Glutamatergic neuron (in vitro differentiated cells): ENCODE measurements around the gene AFF3. TPM values are rescaled to one million over a fixed set of nuclear protein-coding genes. Genes with fewer than 3 reads are reported as not detected.

Experiments used
- DNase-seq: peaks from one replicate; pipeline ENCODE4 v3.0.0; 2022
- H3K27ac Mint-ChIP-seq: one replicate; pipeline ENCODE4 v1.8.0; 2020; ENCODE audit warnings: mild to moderate bottlenecking, mixed read lengths, inconsistent platforms; ENCODE audit not compliant: unreplicated experiment
- H3K27me3 Mint-ChIP-seq: one replicate; pipeline ENCODE4 v1.8.0; 2020; ENCODE audit warnings: mild to moderate bottlenecking, moderate library complexity, mixed read lengths, inconsistent platforms; ENCODE audit not compliant: unreplicated experiment
- H3K36me3 Mint-ChIP-seq: one replicate; pipeline ENCODE4 v1.8.0; 2020; ENCODE audit warnings: mild to moderate bottlenecking, mixed read lengths, inconsistent platforms; ENCODE audit not compliant: unreplicated experiment
- H3K4me1 Mint-ChIP-seq: one replicate; pipeline ENCODE4 v1.8.0; 2020; ENCODE audit warnings: mild to moderate bottlenecking, low read depth, mixed read lengths, inconsistent platforms; ENCODE audit not compliant: unreplicated experiment
- H3K4me3 Mint-ChIP-seq: one replicate; pipeline ENCODE4 v1.8.0; 2020; ENCODE audit warnings: mild to moderate bottlenecking, mixed read lengths, inconsistent platforms; ENCODE audit not compliant: unreplicated experiment
- H3K9me3 Mint-ChIP-seq: one replicate; pipeline ENCODE4 v1.8.0; 2020; ENCODE audit warnings: mild to moderate bottlenecking, moderate library complexity, mixed read lengths, inconsistent platforms; ENCODE audit not compliant: unreplicated experiment
- total RNA-seq: library from RNA; stranded (reverse); fragmentation: NEBNext Ultra II Directional; extraction: Animal tissue kit (Norgen Biotek cat#: 25700); gene quantifications from one replicate; pipeline ENCODE4 v1.2.1, GENCODE V29; 2021; ENCODE audit not compliant: unreplicated experiment
- TF ChIP-seq, protein P1 (sequence below): fragments of 200-600 bp; sonication (generic); IDR thresholded peaks from one replicate; pipeline ENCODE4 v1.5.0; 2021; ENCODE audit not compliant: partially characterized antibody, unreplicated experiment

The AFF3 gene
- total RNA-seq, 1 donor from 2014 or later, result 125 TPM

DNA sequence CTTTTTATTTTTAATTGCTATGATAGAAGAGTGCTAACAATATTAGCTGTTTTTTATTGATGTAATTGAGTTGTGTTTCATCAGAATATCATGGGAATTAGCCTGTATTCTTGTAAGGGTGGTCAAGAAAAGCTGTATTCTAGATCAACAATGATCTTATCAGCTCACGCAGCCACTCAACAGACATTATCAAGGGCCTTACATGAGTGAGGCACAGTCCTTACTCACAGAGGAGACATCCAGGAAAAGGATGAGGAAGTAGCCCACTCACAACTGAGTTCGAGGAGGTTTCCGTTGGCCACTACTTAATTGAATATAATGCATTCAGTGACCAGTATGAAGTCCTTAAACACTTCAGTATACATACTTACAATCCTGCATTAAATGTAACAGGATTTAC is 152.5 kb downstream of the AFF3 start:
- TF ChIP-seq, protein P1, sequence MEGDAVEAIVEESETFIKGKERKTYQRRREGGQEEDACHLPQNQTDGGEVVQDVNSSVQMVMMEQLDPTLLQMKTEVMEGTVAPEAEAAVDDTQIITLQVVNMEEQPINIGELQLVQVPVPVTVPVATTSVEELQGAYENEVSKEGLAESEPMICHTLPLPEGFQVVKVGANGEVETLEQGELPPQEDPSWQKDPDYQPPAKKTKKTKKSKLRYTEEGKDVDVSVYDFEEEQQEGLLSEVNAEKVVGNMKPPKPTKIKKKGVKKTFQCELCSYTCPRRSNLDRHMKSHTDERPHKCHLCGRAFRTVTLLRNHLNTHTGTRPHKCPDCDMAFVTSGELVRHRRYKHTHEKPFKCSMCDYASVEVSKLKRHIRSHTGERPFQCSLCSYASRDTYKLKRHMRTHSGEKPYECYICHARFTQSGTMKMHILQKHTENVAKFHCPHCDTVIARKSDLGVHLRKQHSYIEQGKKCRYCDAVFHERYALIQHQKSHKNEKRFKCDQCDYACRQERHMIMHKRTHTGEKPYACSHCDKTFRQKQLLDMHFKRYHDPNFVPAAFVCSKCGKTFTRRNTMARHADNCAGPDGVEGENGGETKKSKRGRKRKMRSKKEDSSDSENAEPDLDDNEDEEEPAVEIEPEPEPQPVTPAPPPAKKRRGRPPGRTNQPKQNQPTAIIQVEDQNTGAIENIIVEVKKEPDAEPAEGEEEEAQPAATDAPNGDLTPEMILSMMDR, result no peak
- Mint-ChIP-seq H3K9me3 (peaks cover 2% of the 10 kb centered on the region), H3K36me3 (peaks cover 10% of the 10 kb centered on the region), H3K27me3 (no peaks in the 10 kb centered on the region), H3K4me1 (peaks cover 19% of the 10 kb centered on the region), H3K4me3 (no peak overlapping the region), H3K27ac (no peak overlapping the region)
- DNase-seq, result no peak

DNA sequence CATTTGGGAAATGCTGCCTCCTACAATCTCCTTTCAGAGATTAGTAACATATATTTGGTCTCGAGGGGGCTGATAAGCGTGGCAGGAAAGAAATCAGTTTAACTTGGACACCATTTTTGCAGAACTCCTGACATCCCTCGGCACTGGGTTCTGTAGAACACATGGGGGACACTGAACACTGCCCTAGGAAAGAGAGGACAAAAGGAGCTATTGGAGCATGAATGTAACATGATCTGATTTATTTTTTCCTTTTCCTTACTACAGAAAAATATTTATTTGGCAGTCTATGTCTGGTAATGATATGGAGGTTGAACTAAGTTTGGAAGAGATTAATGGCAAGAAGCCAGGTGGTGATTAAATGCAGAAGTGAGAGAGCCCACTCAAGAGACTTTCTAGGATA is 153.8 kb downstream of the AFF3 start:
- H3K9me3 Mint-ChIP-seq, result peaks cover 2% of the 10 kb centered on the region
- no peaks in the 10 kb centered on the region for H3K27me3 Mint-ChIP-seq
- H3K4me3 Mint-ChIP-seq, result no peak overlapping the region
- TF ChIP-seq, protein P1, result no peak
- peaks cover 10% of the 10 kb centered on the region for H3K36me3 Mint-ChIP-seq
- peaks cover 28% of the 10 kb centered on the region for H3K4me1 Mint-ChIP-seq
- no peak for DNase-seq
- no peak overlapping the region for H3K27ac Mint-ChIP-seq

DNA sequence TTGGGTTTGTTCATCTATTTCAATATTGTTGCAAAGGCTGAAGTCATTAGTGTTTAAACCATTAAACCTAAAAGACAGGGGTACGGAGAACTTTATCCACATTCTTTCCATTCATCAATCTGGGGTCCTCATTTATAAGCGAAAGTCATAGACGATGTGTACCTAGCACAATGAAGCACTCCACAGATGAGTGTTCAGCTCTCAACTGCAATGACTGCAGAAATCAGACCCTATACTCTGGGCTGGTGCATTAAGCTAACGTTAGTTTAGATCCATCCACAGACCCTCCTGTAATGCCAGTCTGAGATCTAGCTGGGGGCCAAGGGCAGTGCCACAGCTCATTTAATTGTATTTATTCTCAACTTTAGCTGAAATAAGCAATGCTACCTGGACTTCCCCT is 155.2 kb downstream of the AFF3 start:
- H3K27me3 Mint-ChIP-seq, result peaks cover 3% of the 10 kb centered on the region

DNA sequence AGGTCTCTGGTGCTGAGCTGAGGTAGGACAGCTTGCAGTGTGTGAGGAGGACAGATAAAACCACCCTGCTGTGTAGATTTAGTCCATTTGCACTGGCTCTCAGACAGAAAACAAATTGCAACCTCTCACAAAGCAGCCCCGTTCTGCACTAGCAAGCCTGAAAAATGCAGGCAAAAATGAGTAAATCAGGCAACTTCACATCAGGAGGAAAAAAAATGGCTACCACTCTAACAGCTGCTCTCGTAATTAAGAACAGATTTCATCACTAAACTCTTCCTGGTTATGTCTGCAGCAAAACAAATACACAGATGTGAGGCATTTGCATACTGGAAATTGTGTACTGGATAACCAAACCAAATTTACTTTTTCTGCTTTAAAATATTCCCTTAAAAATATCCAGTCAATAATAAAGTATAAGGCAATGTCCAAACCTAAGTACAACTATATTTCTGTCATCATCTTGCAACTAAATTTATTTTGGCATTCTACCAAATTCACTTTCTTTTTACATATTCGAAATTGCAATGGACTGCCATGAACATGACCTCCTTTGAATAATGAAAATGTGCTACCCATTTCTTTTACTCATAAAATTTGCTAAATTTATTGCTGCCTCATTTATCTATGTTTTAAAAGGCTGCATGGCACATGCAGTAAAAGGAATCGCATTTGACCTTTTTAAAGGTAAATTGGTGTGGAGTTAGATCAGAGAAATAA is 157.4 kb downstream of the AFF3 start:
- Mint-ChIP-seq H3K9me3 (no peaks in the 10 kb centered on the region), H3K27me3 (peaks cover 3% of the 10 kb centered on the region), H3K27ac (peak overlapping the region; percentile 89), H3K36me3 (peaks cover 7% of the 10 kb centered on the region), H3K4me1 (peaks cover 29% of the 10 kb centered on the region), H3K4me3 (no peak overlapping the region)
- TF ChIP-seq, protein P1, result no peak
- no peak for DNase-seq

More for the DNA sequence above, 155.2 kb downstream of the AFF3 start:
- TF ChIP-seq, protein P1, result no peak
- Mint-ChIP-seq H3K36me3 (peaks cover 15% of the 10 kb centered on the region), H3K9me3 (peaks cover 2% of the 10 kb centered on the region), H3K4me1 (peaks cover 29% of the 10 kb centered on the region), H3K27ac (no peak overlapping the region), H3K4me3 (no peak overlapping the region)
- DNase-seq, result no peak

DNA sequence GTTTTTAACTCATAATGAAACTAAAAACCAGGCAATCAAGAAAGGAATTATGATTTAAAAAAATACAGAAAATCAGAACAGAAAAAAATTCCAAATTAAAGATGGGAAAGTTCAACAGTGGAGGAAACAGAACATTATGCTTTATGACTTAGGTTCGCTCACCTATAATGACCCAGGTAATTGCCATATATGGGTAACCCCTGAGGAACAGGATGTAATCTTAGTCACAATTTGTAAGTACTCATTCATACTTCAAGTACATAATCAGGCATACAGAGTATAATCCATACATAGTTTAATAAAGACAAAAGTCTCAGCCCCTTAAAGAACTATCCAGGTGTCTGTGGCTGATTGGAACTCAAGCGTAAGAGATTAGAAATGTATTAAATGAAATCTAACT is 159.6 kb downstream of the AFF3 start:
- H3K9me3 Mint-ChIP-seq, result peaks cover 3% of the 10 kb centered on the region
- no peak for DNase-seq
- H3K27me3 Mint-ChIP-seq, result peaks cover 3% of the 10 kb centered on the region
- H3K4me3 Mint-ChIP-seq, result no peak overlapping the region
- peaks cover 26% of the 10 kb centered on the region for H3K4me1 Mint-ChIP-seq
- H3K27ac Mint-ChIP-seq, result no peak overlapping the region
- peaks cover 12% of the 10 kb centered on the region for H3K36me3 Mint-ChIP-seq
- TF ChIP-seq, protein P1, result no peak
